Naive thymus-derived CD8-positive, alpha-beta T cell (primary cell): Measurements from ENCODE around the gene LRRC52. TPM values are rescaled to one million over a fixed set of nuclear protein-coding genes. Genes with fewer than 3 reads are reported as not detected.
A peak's percentile ranks its signal among the peaks of the same experiment; 100 is the strongest.

Source experiments
- ATAC-seq, 2 donors: fragments of 150-1000 bp; cut with Tn5 transposase in 1 of 2; sonication (Bioruptor Pico), chemical (Tn5 transposase) in 1 of 2; 1 replicate in 1 of 2; 2 replicates in 1 of 2; pipeline ENCODE4 v1.10.0; 2021; ENCODE audit warnings: mild to moderate bottlenecking in 2 of 2, moderate library complexity in 2 of 2
- POLR2A ChIA-PET: fragments of 350-600 bp; sonication (Branson Sonifier 250); formaldehyde crosslinking; loops from one replicate; lab custom pipeline; 2021; ENCODE audit warnings: antibody characterized with exemption; lab: Charles Lee
- DNase-seq, 10 donors: peaks; one replicate each; pipeline versions ENCODE4 v3.0.0 to v3.0.0-alpha.2; 2020 to 2022
- H3K27ac Mint-ChIP-seq, 10 donors: one replicate each; pipeline ENCODE4 v1.8.0; 2020 to 2022; ENCODE audit warnings: mild to moderate bottlenecking in 10 of 10, mixed read lengths in 10 of 10, moderate library complexity in 4 of 10, inconsistent platforms in 1 of 10
- H3K27me3 Mint-ChIP-seq, 5 donors: one replicate each; pipeline ENCODE4 v1.8.0; 2021 to 2022; ENCODE audit warnings: mixed read lengths in 5 of 5
- H3K36me3 Mint-ChIP-seq, 3 donors: one replicate each; pipeline ENCODE4 v1.8.0; 2020 to 2022; ENCODE audit warnings: mixed read lengths in 3 of 3, mild to moderate bottlenecking in 2 of 3, inconsistent platforms in 1 of 3
- H3K4me1 Mint-ChIP-seq, 4 donors: one replicate each; pipeline ENCODE4 v1.8.0; 2021 to 2022; ENCODE audit warnings: mixed read lengths in 4 of 4
- H3K4me3 Mint-ChIP-seq, 10 donors: one replicate each; pipeline ENCODE4 v1.8.0; 2020 to 2022; ENCODE audit warnings: mild to moderate bottlenecking in 10 of 10, mixed read lengths in 10 of 10, moderate library complexity in 6 of 10, inconsistent platforms in 1 of 10
- H3K9me3 Mint-ChIP-seq, 9 donors: one replicate each; pipeline ENCODE4 v1.8.0; 2020 to 2022; ENCODE audit warnings: mixed read lengths in 9 of 9, mild to moderate bottlenecking in 3 of 9, inconsistent platforms in 1 of 9, moderate library complexity in 1 of 9
- polyA plus RNA-seq, 3 donors: library from polyadenylated mRNA; unstranded; fragments of 300-500 nt; fragmentation: Illumina TruSeq; gene quantifications; one replicate each; pipeline ENCODE4 v1.2.3, GENCODE V29; 2021
- total RNA-seq, 8 experiments: library from RNA in 2 of 8; stranded (reverse) in 2 of 8; gene quantifications; one replicate each; pipeline ENCODE4 v1.2.3 and lab custom pipeline; 2021 to 2026

The LRRC52 gene
- not detected for total RNA-seq
- polyA plus RNA-seq: not detected
- total RNA-seq (lab: John Stamatoyannopoulos, UW): 0 reads per million in 6 experiments

- Mint-ChIP-seq H3K27me3 (peaks cover 26 to 85% (median 46%) of the 10 kb centered on the region in 5 donors), H3K4me1 (no peaks in the 10 kb centered on the region), H3K9me3 (no peaks in the 10 kb centered on the region), H3K4me3 (no peak within 1 kb of the TSS), H3K36me3 (no peaks in the 10 kb centered on the region), H3K27ac (peak within 1 kb of the TSS in 1 of 10 donors; percentile 18)
- POLR2A ChIA-PET: no interaction called here
- no peak for DNase-seq
- ATAC-seq: no peak
Measured at GRCh38 chr1:165543532-165544438, at the start of gene LRRC52. Gene LRRC52 (plus strand): TSS chr1:165544000. CDS start chr1:165544297, 297 bp downstream.

GRCh38 chr1:165494949-165495857 is 48.6 kb upstream of the LRRC52 start:
- no peaks in the 10 kb centered on the region for H3K4me1 Mint-ChIP-seq
- POLR2A ChIA-PET: no interaction called here
- H3K9me3 Mint-ChIP-seq: no peaks in the 10 kb centered on the region
- H3K36me3 Mint-ChIP-seq: no peaks in the 10 kb centered on the region
- no peak for DNase-seq
- H3K27me3 Mint-ChIP-seq: peaks cover 4 to 36% (median 11%) of the 10 kb centered on the region in 5 donors
- H3K4me3 Mint-ChIP-seq: no peak overlapping the region
- ATAC-seq: no peak
- peak overlapping the region in 1 of 10 donors; percentile 11 for H3K27ac Mint-ChIP-seq

- H3K27me3 Mint-ChIP-seq: peaks cover 4 to 36% (median 12%) of the 10 kb centered on the region in 5 donors
- no peaks in the 10 kb centered on the region for H3K9me3 Mint-ChIP-seq
- POLR2A ChIA-PET: no interaction called here
- DNase-seq: no peak
- ATAC-seq: no peak
- H3K4me3 Mint-ChIP-seq: no peak overlapping the region
- H3K27ac Mint-ChIP-seq: no peak overlapping the region
- H3K4me1 Mint-ChIP-seq: no peaks in the 10 kb centered on the region
- H3K36me3 Mint-ChIP-seq: no peaks in the 10 kb centered on the region
Measured at GRCh38 chr1:165495858-165496205, 48.0 kb upstream of the LRRC52 start.

- DNase-seq (no peak), ATAC-seq (no peak)
- no peaks in the 10 kb centered on the region for H3K9me3 Mint-ChIP-seq
- no peaks in the 10 kb centered on the region for H3K36me3 Mint-ChIP-seq
- peaks cover 4 to 42% (median 13%) of the 10 kb centered on the region in 5 donors for H3K27me3 Mint-ChIP-seq
- no peak overlapping the region for H3K27ac Mint-ChIP-seq
- POLR2A ChIA-PET: no interaction called here
- no peak overlapping the region for H3K4me3 Mint-ChIP-seq
- no peaks in the 10 kb centered on the region for H3K4me1 Mint-ChIP-seq
Measured at GRCh38 chr1:165496501-165496900, 47.3 kb upstream of the LRRC52 start.

GRCh38 chr1:165497069-165498013 is 46.5 kb upstream of the LRRC52 start:
- Mint-ChIP-seq H3K9me3 (no peaks in the 10 kb centered on the region), H3K4me1 (no peaks in the 10 kb centered on the region), H3K36me3 (no peaks in the 10 kb centered on the region), H3K27me3 (peaks cover 6 to 49% (median 14%) of the 10 kb centered on the region in 5 donors), H3K4me3 (no peak overlapping the region), H3K27ac (no peak overlapping the region)
- POLR2A ChIA-PET: no interaction called here
- DNase-seq: no peak
- no peak for ATAC-seq

GRCh38 chr1:165501330-165501969 is 42.4 kb upstream of the LRRC52 start:
- H3K4me1 Mint-ChIP-seq: no peaks in the 10 kb centered on the region
- H3K27ac Mint-ChIP-seq: no peak overlapping the region
- peaks cover 0 to 5% (median 0%) of the 10 kb centered on the region in 9 donors for H3K9me3 Mint-ChIP-seq
- no peak overlapping the region for H3K4me3 Mint-ChIP-seq
- no peak for ATAC-seq
- POLR2A ChIA-PET: no interaction called here
- peaks cover 3 to 35% (median 16%) of the 10 kb centered on the region in 5 donors for H3K27me3 Mint-ChIP-seq
- no peak for DNase-seq
- H3K36me3 Mint-ChIP-seq: no peaks in the 10 kb centered on the region

- Mint-ChIP-seq H3K27ac (no peak overlapping the region), H3K4me1 (no peaks in the 10 kb centered on the region)
- DNase-seq: no peak
Measured at GRCh38 chr1:165501970-165502348, 41.8 kb upstream of the LRRC52 start.

GRCh38 chr1:165507570-165507969 is 36.2 kb upstream of the LRRC52 start:
- DNase-seq (no peak), ATAC-seq (no peak)
- H3K36me3 Mint-ChIP-seq: no peaks in the 10 kb centered on the region
- no peak overlapping the region for H3K4me3 Mint-ChIP-seq
- peaks cover 4 to 23% (median 9%) of the 10 kb centered on the region in 5 donors for H3K27me3 Mint-ChIP-seq
- no peaks in the 10 kb centered on the region for H3K4me1 Mint-ChIP-seq
- POLR2A ChIA-PET: no interaction called here
- H3K27ac Mint-ChIP-seq: no peak overlapping the region
- peaks cover 0 to 5% (median 0%) of the 10 kb centered on the region in 9 donors for H3K9me3 Mint-ChIP-seq

More at GRCh38 chr1:165501970-165502348, 41.8 kb upstream of the LRRC52 start:
- Mint-ChIP-seq H3K36me3 (no peaks in the 10 kb centered on the region), H3K9me3 (peaks cover 0 to 5% (median 0%) of the 10 kb centered on the region in 9 donors), H3K27me3 (peaks cover 3 to 31% (median 13%) of the 10 kb centered on the region in 5 donors), H3K4me3 (no peak overlapping the region)
- no peak for ATAC-seq
- POLR2A ChIA-PET: no interaction called here

- H3K4me3 Mint-ChIP-seq: no peak overlapping the region
- no peak overlapping the region for H3K27ac Mint-ChIP-seq
- H3K4me1 Mint-ChIP-seq: no peaks in the 10 kb centered on the region
- no peak for DNase-seq
- H3K9me3 Mint-ChIP-seq: peaks cover 0 to 5% (median 0%) of the 10 kb centered on the region in 9 donors
- ATAC-seq: no peak
- peaks cover 5 to 27% (median 8%) of the 10 kb centered on the region in 5 donors for H3K27me3 Mint-ChIP-seq
- H3K36me3 Mint-ChIP-seq: no peaks in the 10 kb centered on the region
- POLR2A ChIA-PET: no interaction called here
Measured at GRCh38 chr1:165508291-165508690, 35.5 kb upstream of the LRRC52 start.

- H3K4me3 Mint-ChIP-seq: no peak overlapping the region
- no peak overlapping the region for H3K27ac Mint-ChIP-seq
- ATAC-seq: no peak
- H3K4me1 Mint-ChIP-seq: no peaks in the 10 kb centered on the region
- no peak for DNase-seq
- POLR2A ChIA-PET: interaction anchor here (0.8 kb wide), 1 partner anchor 21 kb away, joined by 3 read pairs; no protein-coding TSS in a partner anchor
- H3K9me3 Mint-ChIP-seq: peaks cover 0 to 2% (median 0%) of the 10 kb centered on the region in 9 donors
- no peaks in the 10 kb centered on the region for H3K36me3 Mint-ChIP-seq
- H3K27me3 Mint-ChIP-seq: peaks cover 2 to 22% (median 4%) of the 10 kb centered on the region in 5 donors
Measured at GRCh38 chr1:165512816-165513215, 31.0 kb upstream of the LRRC52 start.

- Mint-ChIP-seq H3K27ac (no peak overlapping the region), H3K27me3 (peaks cover 9 to 38% (median 22%) of the 10 kb centered on the region in 5 donors), H3K4me1 (no peaks in the 10 kb centered on the region), H3K9me3 (peaks cover 0 to 34% (median 19%) of the 10 kb centered on the region in 9 donors), H3K4me3 (no peak overlapping the region), H3K36me3 (peaks cover 0 to 22% (median 0%) of the 10 kb centered on the region in 3 donors)
- DNase-seq (no peak), ATAC-seq (no peak)
- POLR2A ChIA-PET: no interaction called here
Measured at GRCh38 chr1:165516469-165516868, 27.3 kb upstream of the LRRC52 start.
